ENCODE results near the gene PPP3R2.

GRCh38 chr9:101564252-101564651 lies 30.5 kb downstream of the PPP3R2 start:
- TF ChIP-seq CTCF (IDR thresholded peaks at IDR 0.05; ENCODE audit: insufficient read depth, low read depth, low read length) (no peak), EZH2 (IDR thresholded peaks at IDR 0.05; ENCODE audit: insufficient read depth, low read length) (no peak)

Measured in astrocyte (in vitro differentiated cells and primary cell).